ENCODE data around the gene CTU1. TPM values are rescaled to one million over a fixed set of nuclear protein-coding genes. Genes with fewer than 3 reads are reported as not detected.

CTU1 gene
- polyA plus RNA-seq, 1 experiment = 3.3 TPM

- ChIA-PET POLR2A (no interaction called here), CTCF (no interaction called here)
- no peak for TF ChIP-seq CTCF (IDR thresholded peaks at IDR 0.05; ENCODE audit: insufficient read depth, low read depth, low read length)
- no peaks in the 10 kb centered on the region for H3K27me3 ChIP-seq (ENCODE audit: control insufficient read depth, insufficient read depth, low read length)
- 0 out of 2 replicates have a peak, but pooled peaks cover 1% of the 10 kb centered on the region for H3K36me3 ChIP-seq (ENCODE audit: control insufficient read depth, insufficient read depth, low read length)
- no peak overlapping the region for H3K4me3 ChIP-seq (ENCODE audit: low read depth, low read length)
- DNase-seq (ENCODE audit: low read depth) = no peak
These were observed 17.1 kb downstream of the CTU1 start for GRCh38 chr19:51091126-51091525.

GRCh38 chr19:51090471-51090870, 17.7 kb downstream of the CTU1 start:
- Histone ChIP-seq H3K4me3 (ENCODE audit: low read depth, low read length) (no peak overlapping the region), H3K36me3 (ENCODE audit: control insufficient read depth, insufficient read depth, low read length) (no peaks in the 10 kb centered on the region), H3K27me3 (ENCODE audit: control insufficient read depth, insufficient read depth, low read length) (no peaks in the 10 kb centered on the region)
- TF ChIP-seq CTCF (IDR thresholded peaks at IDR 0.05; ENCODE audit: insufficient read depth, low read depth, low read length) = no peak
- ChIA-PET POLR2A (no interaction called here), CTCF (interaction anchor here (1.3 kb wide), 1 partner anchor 9 kb away, joined by 3 read pairs; no protein-coding TSS in a partner anchor)
- DNase-seq (ENCODE audit: low read depth) = no peak

- POLR2A ChIA-PET = no interaction called here
- Histone ChIP-seq H3K27me3 (ENCODE audit: control insufficient read depth, insufficient read depth, low read length) (no peaks in the 10 kb centered on the region), H3K4me3 (ENCODE audit: low read depth, low read length) (no peak overlapping the region), H3K36me3 (ENCODE audit: control insufficient read depth, insufficient read depth, low read length) (no peaks in the 10 kb centered on the region)
- no peak for TF ChIP-seq CTCF (IDR thresholded peaks at IDR 0.05; ENCODE audit: insufficient read depth, low read depth, low read length)
- CTCF ChIA-PET = interaction anchor here (1.3 kb wide), 1 partner anchor 10 kb away, joined by 3 read pairs; no protein-coding TSS in a partner anchor
- no peak for DNase-seq (ENCODE audit: low read depth)
These were observed 18.4 kb downstream of the CTU1 start for GRCh38 chr19:51089786-51090185.

GRCh38 chr19:51086153-51086850, 21.9 kb downstream of the CTU1 start:
- Histone ChIP-seq H3K27me3 (ENCODE audit: control insufficient read depth, insufficient read depth, low read length) (no peaks in the 10 kb centered on the region), H3K36me3 (ENCODE audit: control insufficient read depth, insufficient read depth, low read length) (no peaks in the 10 kb centered on the region), H3K4me3 (ENCODE audit: low read depth, low read length) (no peak overlapping the region)
- POLR2A ChIA-PET = interaction anchor here (0.5 kb wide), 1 partner anchor 20 kb away, joined by 7 read pairs; no protein-coding TSS in a partner anchor
- CTCF ChIA-PET = interaction anchor here (0.9 to 1.3 kb wide), 2 partner anchors 10 to 90 kb away, joined by 3 to 5 read pairs; no protein-coding TSS in a partner anchor
- no peak for DNase-seq (ENCODE audit: low read depth)
- no peak for TF ChIP-seq CTCF (IDR thresholded peaks at IDR 0.05; ENCODE audit: insufficient read depth, low read depth, low read length)

- no peak for DNase-seq (ENCODE audit: low read depth)
- H3K4me3 ChIP-seq (ENCODE audit: low read depth, low read length) = no peak overlapping the region
- H3K27me3 ChIP-seq (ENCODE audit: control insufficient read depth, insufficient read depth, low read length) = no peaks in the 10 kb centered on the region
- POLR2A ChIA-PET = no interaction called here
- H3K36me3 ChIP-seq (ENCODE audit: control insufficient read depth, insufficient read depth, low read length) = no peaks in the 10 kb centered on the region
- TF ChIP-seq CTCF (IDR thresholded peaks at IDR 0.05; ENCODE audit: insufficient read depth, low read depth, low read length) = no peak
- CTCF ChIA-PET = no interaction called here
These were observed 23.7 kb downstream of the CTU1 start for GRCh38 chr19:51084505-51084904.
